ENCODE measurements around the gene MVB12B. TPM values are rescaled to one million over a fixed set of nuclear protein-coding genes. Genes with fewer than 3 reads are reported as not detected.

Gene MVB12B
- total RNA-seq, 1 experiment from 2014 or later = not detected

DNA sequence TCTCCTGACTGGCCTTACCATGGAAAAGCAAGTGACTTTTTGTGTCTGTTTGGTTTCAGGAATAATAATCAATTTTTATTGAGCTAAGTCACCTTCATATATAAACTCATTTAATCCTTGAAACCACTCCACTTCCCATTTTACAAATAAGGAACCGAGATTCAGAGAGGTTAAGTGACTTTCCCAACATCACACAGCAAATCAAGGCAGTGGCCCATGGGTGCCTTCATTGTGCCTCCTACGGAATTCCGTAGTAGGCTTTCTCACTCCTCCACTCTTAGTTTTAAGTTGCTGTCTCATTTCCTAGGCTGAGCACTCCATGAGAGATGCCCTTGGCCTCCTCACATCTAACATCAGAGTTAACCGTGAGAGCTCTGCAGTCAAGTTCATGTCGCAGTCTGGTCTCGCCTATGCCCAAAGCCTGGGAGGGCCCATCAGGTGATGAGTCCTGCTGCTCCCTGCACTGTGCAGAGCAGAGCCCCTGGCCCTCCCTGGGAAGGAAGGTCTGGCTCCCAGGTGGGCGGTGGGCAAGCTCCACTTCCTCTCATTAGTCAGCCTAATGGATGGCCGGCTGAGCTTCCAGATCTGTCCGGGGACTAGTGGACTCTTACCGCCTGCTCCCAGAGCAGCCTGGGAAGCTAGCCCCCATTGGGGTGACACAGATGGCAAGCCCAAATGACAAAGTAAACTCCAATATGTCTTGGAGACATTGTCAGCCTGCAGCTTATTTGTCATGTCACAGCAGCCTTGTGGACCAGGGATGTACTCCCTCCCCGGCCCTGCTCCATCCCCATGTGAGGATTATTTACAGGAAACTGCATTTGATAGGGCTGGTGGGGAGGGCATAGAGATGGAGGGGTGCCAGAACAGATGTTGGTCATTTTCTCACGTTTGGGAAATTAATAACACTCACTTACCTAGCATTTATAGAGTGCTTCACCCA, 123.4 kb downstream of the MVB12B start:
- DNase-seq (ENCODE audit: low spot score) = no peak

DNA sequence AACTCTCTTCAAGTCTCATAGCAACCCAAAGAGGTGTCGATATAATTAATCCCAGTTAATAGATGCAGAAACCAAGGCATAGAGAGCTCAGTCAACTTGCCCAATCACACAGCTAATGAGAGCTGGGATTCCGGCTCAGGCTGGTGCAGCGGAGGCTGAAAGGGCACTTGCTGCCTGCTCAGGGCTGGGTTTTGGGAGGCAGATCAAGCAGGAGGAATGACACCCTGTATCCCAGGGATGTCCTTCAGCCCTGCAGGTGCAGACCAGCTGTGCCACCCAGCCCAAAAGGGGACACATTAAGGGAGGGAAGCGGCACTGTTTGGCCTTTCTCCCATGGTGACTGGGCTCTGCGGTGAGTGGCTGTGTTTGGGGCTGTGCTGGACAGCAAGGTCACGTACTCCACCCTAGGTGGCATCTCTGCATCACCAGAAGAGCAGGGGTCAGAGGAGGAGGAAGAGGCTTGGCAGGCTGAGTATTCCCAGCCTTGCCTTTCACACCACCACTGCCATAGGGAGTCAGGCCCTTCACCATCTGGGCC, 124.1 kb downstream of the MVB12B start:
- DNase-seq (ENCODE audit: low spot score) = no peak

DNA sequence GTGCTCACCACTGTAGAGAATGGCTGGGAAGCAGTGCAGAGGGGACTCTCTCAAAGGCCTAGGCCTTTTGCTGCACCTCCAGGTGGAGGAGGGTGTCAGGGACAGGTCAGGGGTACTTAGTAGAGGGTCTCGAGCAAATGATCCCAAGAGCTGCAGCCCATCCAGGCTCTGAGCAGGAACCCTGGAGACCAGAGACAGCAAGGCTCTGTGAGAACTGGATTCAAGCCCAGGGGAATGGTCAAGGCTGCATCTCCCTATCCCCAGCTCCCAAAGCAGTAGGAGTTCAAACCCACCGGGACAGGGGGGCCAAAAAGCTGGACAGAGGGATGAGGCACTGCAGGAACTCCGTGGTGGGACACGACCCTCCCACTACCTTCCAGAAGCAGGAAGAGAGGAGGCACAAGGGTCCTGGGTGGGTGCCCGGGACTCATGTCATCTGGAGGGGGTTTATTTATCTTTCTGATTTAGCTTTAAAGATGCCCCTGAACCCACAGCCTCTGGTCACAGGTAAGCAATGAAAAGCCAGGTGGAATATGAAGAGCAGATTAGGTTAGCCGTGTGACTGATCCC, 124.8 kb downstream of the MVB12B start:
- no peak for DNase-seq (ENCODE audit: low spot score)

DNA sequence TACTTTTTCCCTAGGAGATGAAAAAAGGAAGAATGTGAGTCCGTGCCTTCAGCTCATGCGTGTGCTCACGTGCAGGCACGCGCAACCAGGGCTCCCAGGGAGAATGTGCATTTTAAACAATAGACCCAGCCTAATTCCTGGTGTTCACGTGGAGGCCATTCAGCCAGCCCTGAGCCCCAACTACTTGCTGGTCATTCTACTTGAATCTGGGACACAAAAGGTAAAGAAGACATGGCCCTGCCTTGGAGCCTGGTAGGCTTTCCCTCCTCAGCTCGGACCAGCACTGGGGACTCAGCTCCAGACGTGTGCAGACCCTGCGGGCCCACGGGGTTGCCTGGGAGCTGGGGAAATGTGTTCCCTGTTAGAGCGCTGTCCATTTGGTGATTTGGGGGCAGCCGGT, 125.5 kb downstream of the MVB12B start:
- no peak for DNase-seq (ENCODE audit: low spot score)

DNA sequence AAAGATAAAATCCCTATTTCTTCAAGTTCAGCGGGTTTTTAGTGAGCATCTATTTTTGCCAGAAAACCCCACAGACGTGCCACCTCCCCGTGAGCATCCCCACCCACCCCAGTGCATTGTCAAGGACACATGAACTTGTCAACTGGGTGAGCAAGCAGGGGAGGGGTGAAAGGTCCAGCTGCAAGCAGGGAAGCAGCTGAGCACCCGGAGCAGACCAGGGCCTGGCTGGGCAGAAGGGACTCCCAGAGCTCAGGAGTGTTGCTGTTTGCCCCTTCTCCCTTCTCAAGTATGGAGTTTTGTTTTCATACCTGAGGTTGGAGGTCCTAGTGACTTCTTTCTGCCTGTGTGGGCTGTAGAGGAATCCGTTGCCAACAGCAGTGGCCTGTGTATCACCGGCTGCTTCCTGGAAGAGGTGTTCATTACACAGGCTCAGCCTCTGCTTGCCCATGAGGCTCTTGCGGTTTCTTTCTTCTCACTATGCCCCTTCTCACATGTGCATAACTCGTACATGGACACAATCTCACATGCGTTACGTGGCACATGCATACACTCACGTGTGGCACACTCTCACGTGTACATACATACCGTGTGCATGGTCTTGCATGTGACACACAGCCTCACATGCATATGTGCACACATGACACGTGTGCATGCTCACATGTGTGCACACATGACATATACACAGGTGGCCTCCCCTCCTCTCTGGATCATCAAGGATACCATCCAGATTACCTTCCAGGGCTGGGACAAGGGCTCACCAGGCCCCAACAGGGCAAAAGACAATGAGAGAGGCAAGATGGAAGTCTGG, 126.7 kb downstream of the MVB12B start:
- no peak for DNase-seq (ENCODE audit: low spot score)

DNA sequence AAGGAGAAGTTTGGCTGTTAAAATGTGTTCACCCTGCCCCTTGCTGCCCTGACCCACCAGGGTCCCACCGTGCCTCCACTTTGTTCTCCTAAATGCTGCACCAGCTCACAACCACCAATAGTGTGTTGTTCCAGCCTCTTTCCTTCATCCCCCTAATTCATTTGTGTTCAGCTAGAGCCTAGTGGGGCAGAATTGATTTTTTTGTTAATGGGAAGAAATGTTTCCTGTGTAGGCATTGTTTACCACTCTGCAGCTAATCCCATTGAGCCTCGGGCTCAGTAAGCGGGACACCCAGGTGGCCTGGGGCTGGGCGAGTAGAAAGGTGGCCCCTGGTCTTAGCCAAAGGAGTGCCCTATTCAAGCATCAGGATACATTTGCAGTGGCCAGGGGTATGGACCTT, 127.6 kb downstream of the MVB12B start:
- no peak for DNase-seq (ENCODE audit: low spot score)

DNA sequence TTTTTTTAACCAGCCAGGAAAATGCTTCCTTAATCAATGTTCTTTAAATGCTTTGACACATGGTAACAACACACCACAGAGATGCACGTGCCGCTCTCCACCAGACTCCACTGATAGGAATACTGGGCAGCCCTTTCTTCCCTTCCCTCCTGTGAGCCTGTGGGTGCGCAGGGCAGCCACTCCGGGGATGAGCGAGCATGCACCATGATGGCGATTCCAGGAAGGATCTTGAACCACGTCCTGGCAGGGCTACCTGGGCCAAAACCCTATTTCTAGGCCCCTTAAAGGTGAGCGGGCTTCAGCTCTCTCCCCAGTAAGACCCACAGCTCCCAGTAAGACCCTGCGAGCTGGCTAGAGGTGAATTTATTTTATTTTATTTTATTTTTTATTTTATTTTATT, 128.2 kb downstream of the MVB12B start:
- DNase-seq (ENCODE audit: low spot score) = no peak

DNA sequence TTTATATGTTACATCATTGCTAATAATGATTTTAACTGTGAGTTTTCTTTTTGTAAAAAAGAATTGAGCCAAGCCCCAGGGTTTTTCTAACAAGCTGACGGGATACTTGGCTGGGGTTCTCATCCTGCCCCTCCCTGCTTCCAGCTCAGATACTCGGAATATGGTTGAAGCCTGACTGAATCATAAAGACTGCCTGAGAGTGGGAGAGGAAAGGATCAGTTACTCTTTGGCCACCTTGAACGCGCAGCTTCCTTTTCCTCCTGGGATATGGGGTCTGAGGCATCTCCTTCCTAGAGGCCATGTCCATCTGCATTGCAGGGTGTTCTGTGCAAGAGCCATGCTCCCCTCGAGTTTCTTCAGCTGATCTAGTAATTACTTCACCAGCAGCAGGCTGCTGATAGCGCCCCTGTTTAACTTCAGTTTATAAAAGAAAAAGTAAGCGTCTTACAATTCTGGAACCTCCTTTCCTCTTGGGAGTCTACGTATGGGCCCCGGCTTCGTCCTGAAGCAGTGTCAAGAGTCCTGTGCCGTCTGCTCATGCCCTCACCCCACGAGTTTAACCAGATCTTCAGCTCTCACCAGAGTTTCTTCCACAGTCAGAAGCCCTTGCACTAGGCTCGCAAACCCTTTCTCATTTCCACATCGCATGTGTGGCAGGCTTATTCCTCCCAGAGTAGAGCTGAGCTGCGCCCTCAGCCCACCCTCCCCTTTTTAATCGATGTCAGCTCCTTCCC, 130.0 kb downstream of the MVB12B start:
- no peak for DNase-seq (ENCODE audit: low spot score)

DNA sequence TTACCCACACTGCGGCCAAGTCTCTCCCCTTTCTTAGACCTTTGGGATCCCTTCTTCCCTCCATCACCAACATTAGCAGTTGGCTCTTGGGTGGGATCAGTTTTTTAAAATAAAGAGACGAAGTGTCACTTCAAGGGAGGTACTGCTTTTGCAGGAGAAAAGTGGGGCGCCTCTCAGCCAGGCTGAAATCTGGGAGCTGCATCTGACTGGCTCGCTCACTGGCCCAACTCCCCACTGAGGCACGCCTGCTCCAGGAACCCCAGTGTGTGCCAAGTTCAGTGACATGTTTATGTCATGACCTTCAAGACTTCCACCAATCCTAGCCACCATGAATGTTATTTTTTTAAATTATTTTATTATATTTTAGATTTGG, 130.5 kb downstream of the MVB12B start:
- DNase-seq (ENCODE audit: low spot score) = no peak

DNA sequence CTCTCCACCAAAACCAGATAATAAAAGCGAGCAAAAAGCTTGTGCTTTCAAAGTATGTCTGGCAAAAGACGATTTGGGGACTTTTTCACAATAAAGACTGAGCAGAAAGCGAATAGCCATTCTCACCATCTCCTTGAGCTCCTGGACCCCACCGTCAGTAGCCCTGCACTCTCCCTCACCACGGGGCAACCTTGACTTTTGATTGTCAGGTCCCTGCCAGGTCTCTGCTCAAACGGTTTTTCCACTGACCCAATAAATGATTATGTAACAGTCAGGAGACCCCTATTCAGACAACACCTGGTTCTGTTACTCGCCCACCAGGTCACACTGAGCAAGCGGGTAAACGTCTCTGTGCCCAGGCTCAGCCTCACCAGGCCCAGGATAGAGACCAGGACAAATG, 131.3 kb downstream of the MVB12B start:
- no peak for DNase-seq (ENCODE audit: low spot score)

DNA sequence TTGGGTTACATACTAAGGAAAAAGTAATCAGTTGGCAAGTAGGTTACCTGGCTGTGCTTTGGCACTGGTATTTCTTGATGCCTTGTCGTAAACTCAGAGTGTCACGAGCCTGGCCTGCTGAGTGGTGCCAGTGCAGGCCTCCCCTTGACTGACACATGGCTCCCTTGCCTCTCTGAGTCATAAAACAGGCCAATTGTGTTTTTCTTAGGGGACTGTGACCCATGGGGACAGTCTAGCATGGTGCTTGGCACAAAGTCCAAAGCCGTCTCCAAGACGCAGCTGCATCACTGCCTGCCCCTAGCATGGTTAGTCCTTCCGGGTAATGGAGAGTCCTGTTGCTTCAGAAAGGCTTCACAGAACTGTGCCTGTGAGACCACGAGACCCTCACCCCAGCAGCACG, 132.5 kb downstream of the MVB12B start:
- DNase-seq (ENCODE audit: low spot score) = no peak

DNA sequence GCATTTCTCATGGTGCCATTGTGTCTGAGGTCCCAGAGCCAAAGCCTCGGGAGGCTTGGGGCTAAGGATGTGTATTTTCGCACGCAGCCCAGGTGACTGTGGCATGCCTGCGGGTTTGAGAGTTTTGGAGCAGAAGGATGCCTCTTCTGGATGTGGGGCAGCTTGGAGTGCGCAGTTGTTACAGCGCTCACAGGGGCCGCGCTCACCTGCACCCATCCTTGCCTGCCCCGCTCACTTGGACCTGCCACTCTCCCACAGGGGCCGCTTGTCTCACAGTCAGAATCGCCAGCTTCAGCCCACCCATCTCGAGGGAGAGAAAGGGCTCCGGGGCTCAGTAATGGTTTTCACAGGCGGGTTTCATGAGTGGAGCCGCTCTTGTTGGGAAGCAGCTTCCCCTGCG, 132.9 kb downstream of the MVB12B start:
- no peak for DNase-seq (ENCODE audit: low spot score)

DNA sequence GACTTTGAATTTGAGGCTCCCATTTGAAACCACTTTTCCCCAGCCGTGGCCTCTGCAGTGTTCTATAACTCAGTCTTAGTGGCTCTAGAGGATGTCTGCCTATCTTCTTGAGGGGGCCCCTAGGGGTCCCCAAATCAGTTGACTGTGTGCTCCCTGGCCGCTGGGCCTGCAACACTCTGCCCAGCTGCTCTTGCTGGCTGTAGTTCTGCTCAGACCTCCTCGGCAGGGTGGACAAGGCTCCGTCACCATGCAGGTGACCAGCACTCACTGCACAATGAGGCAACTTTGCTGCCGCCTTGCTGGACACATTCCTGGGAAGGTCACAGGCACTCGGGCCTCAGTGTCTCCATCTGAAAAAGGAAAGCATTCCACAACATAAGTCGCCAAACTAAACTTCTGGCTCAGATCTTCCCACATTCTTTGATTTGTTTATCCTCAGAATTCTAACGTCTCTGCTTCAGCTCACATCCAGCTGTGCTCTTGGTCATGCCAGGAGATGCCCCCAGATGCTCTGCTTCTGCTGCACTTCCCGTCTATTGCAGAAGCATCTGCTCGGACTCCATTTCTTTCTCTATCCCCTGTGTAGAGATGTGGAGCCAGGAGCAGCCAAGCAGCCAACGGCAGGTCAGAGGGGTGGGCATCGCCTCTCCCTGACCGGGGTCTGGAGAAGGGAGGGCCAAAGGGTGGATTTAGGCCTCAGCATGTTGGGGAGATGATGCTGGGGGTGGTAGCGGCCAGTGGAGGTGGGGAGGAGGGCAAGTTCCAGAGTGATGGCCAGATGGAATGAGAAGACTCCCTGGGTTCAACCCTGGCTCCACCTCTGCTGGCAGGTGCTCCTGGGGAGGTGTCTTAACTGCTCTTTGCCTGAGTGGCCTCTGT, 133.6 kb downstream of the MVB12B start:
- DNase-seq (ENCODE audit: low spot score) = no peak

DNA sequence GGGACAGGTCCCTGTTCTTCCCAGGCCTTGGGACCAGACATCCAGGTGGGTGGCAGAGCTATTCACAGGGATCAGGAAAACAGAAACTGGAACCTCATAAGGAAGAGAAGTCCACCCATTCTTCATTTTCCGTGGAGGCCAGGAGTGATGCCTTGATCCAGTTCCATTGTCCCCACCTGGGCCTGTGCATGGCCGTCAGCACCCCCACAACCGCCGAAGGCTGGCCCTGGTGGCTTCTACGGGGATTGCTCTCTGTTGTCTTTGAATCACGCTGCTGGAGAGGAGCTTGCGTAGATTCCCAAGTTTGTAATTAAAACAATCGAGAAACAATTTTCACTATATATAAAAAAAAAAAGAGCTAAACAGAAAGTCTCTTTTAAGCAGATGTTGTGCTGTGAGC, 134.4 kb downstream of the MVB12B start:
- DNase-seq (ENCODE audit: low spot score) = no peak

DNA sequence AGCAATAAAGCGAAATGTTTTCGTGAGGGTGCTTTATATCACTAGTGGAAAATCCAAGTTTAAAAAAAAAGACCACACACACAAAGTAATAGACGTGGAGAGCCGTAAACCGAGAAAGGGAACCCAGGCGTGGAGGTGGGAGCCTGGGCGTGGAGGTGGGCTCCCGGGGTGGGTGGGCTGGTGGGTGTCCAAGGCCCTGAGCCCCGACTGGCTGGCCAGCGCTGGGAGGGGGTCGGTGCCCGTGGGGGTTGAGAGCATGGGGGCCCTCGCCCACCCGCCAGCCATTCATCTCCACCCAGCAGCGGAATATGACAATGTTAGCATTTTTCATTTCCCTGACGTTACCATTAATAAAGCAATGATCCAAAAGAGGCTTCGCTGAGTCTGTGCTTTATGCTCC, 135.0 kb downstream of the MVB12B start:
- no peak for DNase-seq (ENCODE audit: low spot score)

DNA sequence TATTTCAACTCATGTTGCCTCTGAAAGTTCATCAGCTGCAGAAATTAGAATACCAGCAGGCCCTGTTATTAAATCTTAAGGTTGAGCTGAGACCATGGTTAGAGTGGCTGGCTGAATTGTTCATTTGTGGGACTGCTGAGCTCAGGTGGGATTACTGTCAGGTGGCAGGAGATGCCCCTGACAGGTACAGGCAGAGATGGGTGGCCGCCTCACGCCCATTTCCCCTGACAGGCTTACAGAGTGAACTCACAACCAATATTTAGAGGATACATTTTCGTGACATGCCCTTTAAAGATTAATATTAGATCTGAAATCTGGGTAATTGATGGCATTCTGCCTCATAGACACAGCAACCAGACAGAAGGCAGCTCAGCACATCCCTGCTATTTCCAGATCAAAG, 136.0 kb downstream of the MVB12B start:
- DNase-seq (ENCODE audit: low spot score) = no peak

DNA sequence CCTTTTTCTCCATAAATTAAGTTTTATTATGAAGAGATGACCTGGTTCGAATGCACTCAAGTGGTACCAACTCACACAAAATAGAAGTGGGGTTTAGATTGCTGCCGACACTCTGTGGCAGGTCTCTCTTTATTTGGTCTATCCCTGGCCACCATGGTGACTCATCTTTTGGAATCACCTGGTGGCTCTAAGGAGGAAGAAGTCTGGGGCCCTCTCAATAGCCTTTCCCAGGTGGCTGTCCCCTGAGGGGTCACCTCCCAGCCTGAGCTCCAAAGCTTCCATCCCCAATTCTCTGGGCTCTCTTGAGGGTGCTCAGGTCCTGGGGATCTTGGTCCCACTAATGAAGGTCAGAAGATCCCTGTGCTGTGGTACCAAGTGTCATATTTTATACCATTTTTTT, 136.8 kb downstream of the MVB12B start:
- no peak for DNase-seq (ENCODE audit: low spot score)

DNA sequence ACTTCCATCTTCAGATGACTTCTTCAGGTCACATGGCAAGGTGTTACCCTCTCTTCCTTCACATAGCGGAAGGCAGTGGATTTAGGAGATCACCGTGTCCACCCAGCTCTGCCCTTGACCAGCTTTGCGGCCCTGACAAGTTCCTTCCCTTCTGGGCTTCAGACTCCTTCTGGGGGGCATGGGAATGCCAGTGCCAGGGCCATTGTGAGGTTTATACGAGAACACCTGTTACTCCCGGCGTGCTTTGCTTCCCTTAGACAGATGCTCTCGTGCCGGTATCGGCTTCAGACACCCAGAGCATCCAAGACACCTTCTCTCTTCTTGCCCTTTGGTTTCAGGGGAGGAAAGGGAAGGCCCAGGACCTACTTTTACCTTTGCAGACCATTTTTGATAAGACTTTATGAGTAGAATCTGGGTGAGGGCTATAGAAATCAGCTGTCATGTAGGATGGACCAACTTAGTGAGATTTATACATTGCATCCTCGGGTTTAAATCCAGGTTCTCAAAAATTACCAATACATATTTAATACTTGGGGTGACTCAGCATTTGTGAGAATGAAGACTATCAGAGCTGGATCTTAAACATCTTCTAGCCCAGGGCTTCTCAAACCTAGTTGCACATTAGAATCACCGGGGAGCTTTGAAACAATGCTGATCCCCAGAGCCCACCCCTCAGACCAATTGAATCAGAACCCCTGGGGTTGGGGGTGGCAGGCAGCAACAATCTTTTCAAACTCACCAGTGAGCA, 138.2 kb downstream of the MVB12B start:
- DNase-seq (ENCODE audit: low spot score) = no peak

DNA sequence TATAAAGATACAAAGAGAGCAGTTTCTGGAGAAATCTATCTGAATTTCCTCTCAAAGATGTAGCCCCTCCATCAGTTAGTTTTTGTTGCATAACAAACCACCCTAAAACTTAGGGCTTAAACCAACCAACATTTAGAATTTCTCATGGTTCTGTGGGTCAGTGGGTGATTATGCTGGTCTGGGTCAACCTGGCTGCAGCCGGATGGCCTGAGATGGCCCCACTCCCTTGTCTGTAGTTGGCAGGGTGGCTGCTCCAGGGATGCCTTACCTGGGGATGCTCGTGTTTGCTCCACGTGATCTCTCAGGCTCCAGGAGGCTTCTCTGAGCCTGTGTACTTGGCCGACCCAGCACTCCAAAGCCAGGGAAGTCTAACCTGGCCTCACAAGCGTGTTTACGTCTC, 139.3 kb downstream of the MVB12B start:
- DNase-seq (ENCODE audit: low spot score) = no peak
